Skeletal muscle satellite cell (primary cell): ENCODE data around the gene ALDH8A1.
A peak's percentile ranks its signal among the peaks of the same experiment; 100 is the strongest.

Source experiments
- H3K27me3 ChIP-seq: 2 replicates; pipeline ENCODE4 v1.7.0; 2013; ENCODE audit warnings: low read length; ENCODE audit not compliant: control insufficient read depth, insufficient read depth
- H3K36me3 ChIP-seq: 2 replicates; pipeline ENCODE4 v1.7.0; 2013; ENCODE audit warnings: mild to moderate bottlenecking, control low read depth, low read length; ENCODE audit not compliant: insufficient read depth
- H3K4me1 ChIP-seq: 2 replicates; pipeline ENCODE4 v1.7.0; 2013; ENCODE audit warnings: low read length; ENCODE audit not compliant: control insufficient read depth, insufficient read depth
- H3K4me2 ChIP-seq: 2 replicates; pipeline ENCODE4 v1.7.0; 2013; ENCODE audit warnings: mild to moderate bottlenecking, low read length
- H3K4me3 ChIP-seq: 2 replicates; pipeline ENCODE4 v1.7.0; 2013; ENCODE audit warnings: low read length
- H3K9ac ChIP-seq: 2 replicates; pipeline ENCODE4 v1.7.0; 2013; ENCODE audit warnings: mild to moderate bottlenecking, low read depth, low read length, moderate library complexity
- H3K9me3 ChIP-seq: replicated peaks from 2 replicates; pipeline ENCODE4 v1.7.0; 2013; ENCODE audit warnings: mild to moderate bottlenecking, control low read depth, low read length

Gene ALDH8A1

DNA sequence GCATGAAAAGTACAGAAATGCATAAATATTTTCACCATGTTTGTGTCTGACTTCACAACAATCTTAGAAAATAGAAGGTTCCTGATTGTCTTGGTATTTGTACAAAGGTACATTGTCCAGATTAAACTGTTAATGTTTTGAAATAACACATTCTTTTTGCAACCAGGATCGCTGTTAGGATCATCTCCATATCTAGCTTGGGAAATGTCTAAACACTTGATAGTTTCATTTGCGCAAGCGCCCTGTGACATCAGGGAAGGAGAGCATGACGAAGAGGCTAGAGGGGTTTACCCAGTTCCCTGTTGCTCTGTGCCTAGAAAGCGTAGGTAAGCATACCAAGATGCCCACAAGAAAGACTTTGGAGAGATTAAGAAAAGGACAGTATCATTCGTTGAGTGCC lies 19.4 kb downstream of the ALDH8A1 start:
- peaks cover 3% of the 10 kb centered on the region for H3K4me1 ChIP-seq
- no peaks in the 10 kb centered on the region for H3K36me3 ChIP-seq
- H3K27me3 ChIP-seq: no peaks in the 10 kb centered on the region
- H3K9me3 ChIP-seq: no peaks in the 10 kb centered on the region
- no peak overlapping the region for H3K4me3 ChIP-seq
- H3K4me2 ChIP-seq: no peak overlapping the region
- no peak overlapping the region for H3K9ac ChIP-seq

DNA sequence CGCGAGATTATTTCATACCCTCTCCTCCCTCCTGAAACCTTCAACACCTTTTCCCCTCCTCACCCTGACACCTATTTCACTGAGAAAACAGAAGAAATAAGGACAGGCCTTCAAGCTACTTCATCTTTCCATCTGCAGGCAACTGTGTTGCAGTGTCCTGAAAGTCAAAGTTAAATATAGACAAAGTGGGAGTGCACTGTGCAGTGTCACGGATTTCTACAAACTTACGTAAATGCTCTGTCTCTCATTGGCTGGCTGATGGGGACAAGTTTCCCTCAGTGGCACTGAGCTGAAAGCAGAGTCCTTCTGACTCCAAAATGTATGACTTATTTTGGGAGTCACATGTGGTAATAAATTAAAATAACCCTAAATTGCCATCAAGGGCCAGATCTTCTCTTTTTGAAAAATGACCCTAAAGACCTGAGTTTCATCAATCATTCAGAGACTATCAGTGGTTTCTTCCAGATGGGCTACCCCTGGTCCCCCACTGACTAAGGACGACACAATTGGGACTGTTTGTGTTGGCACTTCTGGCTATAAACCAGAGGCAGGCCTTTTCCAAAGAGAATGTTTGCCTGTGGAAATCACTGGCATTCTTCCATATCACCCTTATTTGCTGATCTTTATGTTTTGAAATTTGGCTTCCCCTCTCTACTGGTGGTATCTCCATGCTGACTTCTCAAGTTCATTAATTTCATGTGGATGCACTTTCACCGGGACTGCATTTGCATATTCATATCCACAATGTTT lies 21.6 kb downstream of the ALDH8A1 start:
- H3K9ac ChIP-seq: no peak overlapping the region
- peaks cover 3% of the 10 kb centered on the region for H3K4me1 ChIP-seq
- H3K4me2 ChIP-seq: no peak overlapping the region
- H3K36me3 ChIP-seq: no peaks in the 10 kb centered on the region
- no peak overlapping the region for H3K4me3 ChIP-seq
- H3K9me3 ChIP-seq: no peaks in the 10 kb centered on the region
- H3K27me3 ChIP-seq: no peaks in the 10 kb centered on the region

DNA sequence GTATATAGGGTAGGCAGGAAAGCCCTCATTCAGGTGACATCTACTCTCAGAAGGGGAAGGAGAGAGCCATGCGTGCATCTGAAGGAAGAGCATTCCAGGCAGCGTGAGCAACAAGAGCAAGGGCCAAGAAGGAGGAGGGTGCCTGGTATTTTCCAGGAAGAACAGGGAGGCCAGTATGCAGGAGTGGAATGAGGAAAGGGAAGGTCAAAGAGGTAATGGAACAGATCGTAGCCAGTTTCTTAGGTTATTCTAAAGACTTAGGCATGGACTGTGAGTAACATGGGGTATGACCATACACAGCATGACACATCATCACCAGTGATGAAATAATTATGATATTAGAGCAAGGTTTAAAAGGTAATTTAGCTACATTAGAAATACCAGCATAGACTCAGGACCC lies 24.1 kb downstream of the ALDH8A1 start:
- no peak overlapping the region for H3K9ac ChIP-seq
- H3K4me1 ChIP-seq: peaks cover 3% of the 10 kb centered on the region
- no peak overlapping the region for H3K4me3 ChIP-seq
- no peaks in the 10 kb centered on the region for H3K9me3 ChIP-seq
- H3K36me3 ChIP-seq: no peaks in the 10 kb centered on the region
- no peaks in the 10 kb centered on the region for H3K27me3 ChIP-seq
- H3K4me2 ChIP-seq: no peak overlapping the region

DNA sequence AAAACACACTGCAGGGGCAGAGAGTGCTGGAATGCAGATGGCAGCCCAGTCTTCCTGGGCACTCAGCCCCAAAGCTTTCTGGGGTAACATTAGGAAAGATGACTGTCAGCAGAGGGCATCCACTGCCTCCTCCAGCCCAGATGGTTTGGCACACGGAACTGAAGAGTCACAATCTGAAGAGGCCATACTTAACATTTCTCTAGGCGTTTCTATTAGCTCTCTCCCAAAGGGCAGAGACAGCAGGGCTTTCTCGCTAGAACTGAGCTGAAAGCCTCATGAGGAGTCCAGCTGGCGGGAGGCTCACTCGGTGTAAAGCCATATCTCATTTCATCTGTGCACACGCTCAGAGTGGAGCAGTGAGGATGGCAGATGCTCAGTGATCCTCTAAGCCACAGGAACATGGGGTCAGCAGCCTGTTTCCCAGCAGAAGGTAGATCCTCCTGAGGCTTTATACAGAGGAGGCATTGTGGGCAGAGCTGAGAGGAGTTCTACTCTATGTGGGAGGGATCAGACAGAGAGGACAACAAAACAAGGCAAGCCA lies 28.1 kb downstream of the ALDH8A1 start:
- Histone ChIP-seq H3K4me2 (no peak overlapping the region), H3K4me1 (peaks cover 3% of the 10 kb centered on the region), H3K9ac (no peak overlapping the region), H3K27me3 (no peaks in the 10 kb centered on the region), H3K9me3 (no peaks in the 10 kb centered on the region), H3K4me3 (no peak overlapping the region), H3K36me3 (no peaks in the 10 kb centered on the region)

DNA sequence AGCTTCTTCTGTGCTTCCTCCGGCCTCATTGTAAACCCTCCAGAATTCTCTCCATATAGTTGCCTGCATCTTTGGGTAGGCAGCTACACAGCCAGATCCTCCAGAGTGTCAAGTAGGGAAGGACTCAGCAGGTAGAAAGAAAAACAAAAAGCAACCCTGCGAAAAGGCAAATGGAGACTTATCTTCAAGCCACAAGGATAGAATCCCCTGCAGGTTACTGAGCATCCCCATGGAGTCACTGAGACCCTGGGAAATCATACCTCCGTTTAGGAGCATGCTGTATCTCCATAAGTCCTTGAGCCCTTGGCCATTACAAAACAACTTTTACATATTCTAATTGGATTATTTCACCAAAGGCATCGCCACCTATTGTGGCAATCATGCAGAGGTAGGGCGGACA lies 28.6 kb downstream of the ALDH8A1 start:
- Histone ChIP-seq H3K36me3 (no peaks in the 10 kb centered on the region), H3K4me3 (no peak overlapping the region), H3K4me2 (no peak overlapping the region), H3K9me3 (no peaks in the 10 kb centered on the region), H3K27me3 (no peaks in the 10 kb centered on the region), H3K9ac (no peak overlapping the region), H3K4me1 (peaks cover 3% of the 10 kb centered on the region)

DNA sequence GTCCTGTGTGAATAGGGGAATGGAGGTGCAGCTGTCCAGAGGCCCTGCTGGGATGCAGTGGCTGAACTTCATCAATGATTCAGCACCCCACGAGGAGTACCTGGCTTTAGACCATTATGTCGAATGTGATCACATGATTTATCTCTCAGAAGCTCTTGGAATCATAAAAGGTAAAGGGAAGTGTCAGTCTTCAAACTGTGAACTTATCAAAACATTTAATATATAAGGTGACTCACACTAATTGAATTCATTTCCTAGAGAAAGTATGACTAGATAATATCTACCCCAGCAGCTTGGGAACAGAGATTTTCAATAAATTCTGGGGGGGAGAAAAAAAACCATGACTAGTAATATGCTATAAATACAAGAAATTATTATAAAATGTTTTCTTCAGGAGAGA lies 29.5 kb downstream of the ALDH8A1 start:
- H3K27me3 ChIP-seq: no peaks in the 10 kb centered on the region
- no peak overlapping the region for H3K4me3 ChIP-seq
- no peaks in the 10 kb centered on the region for H3K4me1 ChIP-seq
- H3K36me3 ChIP-seq: no peaks in the 10 kb centered on the region
- no peaks in the 10 kb centered on the region for H3K9me3 ChIP-seq
- no peak overlapping the region for H3K9ac ChIP-seq
- H3K4me2 ChIP-seq: no peak overlapping the region

DNA sequence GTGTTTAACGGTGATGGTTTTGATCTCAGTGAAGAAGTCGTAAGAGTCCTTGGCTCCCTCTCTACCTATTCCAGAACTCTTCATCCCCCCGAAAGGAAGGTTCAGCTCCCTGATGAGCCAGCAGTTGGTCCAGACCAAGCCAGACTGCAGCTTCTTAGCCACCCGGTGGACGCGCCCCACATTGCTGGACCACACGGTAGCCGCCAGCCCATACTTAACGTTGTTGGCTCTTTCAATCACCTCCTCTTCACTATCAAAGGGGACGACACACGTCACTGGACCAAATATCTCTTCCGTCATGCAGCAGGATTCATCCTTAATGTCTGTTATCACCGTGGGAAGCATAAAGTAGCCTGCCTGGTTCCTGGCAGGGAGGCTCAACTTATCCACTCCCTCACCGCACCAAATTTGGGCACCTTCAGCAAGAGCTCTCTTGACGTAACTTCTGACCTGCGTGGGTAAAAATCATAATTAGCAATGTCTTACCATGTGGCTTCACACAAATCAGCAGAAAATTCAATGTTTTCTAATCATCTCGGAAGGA lies 31.4 kb downstream of the ALDH8A1 start:
- Histone ChIP-seq H3K27me3 (no peaks in the 10 kb centered on the region), H3K4me1 (no peaks in the 10 kb centered on the region), H3K4me2 (no peak overlapping the region), H3K9me3 (no peaks in the 10 kb centered on the region), H3K36me3 (no peaks in the 10 kb centered on the region), H3K4me3 (no peak overlapping the region), H3K9ac (no peak overlapping the region)

DNA sequence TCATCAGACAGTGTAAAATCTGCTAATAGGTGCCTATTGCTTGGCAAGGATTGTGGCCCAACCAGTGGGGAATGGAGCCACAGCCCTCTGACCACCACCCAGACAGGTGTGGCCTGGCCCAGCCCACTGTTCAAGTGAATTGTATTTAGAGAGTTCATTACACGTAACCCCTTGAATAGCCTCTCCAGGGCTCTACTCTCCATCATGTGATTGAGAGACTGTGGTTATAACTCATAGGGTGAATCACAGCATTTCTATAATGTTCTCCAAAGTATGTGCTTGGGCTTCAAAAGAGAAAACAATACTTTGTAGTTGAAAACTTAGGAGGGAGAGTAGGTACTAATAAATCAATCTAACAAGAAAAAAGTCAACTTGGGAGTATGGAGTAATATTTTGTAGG lies 38.4 kb downstream of the ALDH8A1 start:
- Histone ChIP-seq H3K9ac (no peak overlapping the region), H3K4me2 (no peak overlapping the region), H3K4me3 (no peak overlapping the region), H3K27me3 (no peaks in the 10 kb centered on the region), H3K4me1 (peaks cover 44% of the 10 kb centered on the region), H3K36me3 (no peaks in the 10 kb centered on the region), H3K9me3 (no peaks in the 10 kb centered on the region)

DNA sequence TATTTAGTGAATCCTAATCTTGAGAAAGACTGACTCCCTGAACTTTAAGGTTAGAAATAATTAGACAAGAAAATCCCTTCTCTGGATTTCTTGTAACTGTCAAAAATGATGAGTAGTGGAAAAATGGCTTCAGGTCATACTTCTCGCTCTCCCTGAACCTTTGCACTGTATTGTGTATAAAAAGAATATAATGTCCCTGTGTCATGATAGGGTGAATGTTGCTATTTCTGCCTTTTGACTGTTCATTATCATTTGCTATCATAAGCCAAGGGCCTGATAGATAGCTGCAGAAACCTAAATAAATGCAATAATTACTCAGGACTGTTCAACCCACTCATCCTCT lies 39.3 kb downstream of the ALDH8A1 start:
- Histone ChIP-seq H3K36me3 (no peaks in the 10 kb centered on the region), H3K9ac (no peak overlapping the region), H3K9me3 (no peaks in the 10 kb centered on the region), H3K4me3 (no peak overlapping the region), H3K27me3 (no peaks in the 10 kb centered on the region), H3K4me2 (no peak overlapping the region), H3K4me1 (peaks cover 44% of the 10 kb centered on the region)

DNA sequence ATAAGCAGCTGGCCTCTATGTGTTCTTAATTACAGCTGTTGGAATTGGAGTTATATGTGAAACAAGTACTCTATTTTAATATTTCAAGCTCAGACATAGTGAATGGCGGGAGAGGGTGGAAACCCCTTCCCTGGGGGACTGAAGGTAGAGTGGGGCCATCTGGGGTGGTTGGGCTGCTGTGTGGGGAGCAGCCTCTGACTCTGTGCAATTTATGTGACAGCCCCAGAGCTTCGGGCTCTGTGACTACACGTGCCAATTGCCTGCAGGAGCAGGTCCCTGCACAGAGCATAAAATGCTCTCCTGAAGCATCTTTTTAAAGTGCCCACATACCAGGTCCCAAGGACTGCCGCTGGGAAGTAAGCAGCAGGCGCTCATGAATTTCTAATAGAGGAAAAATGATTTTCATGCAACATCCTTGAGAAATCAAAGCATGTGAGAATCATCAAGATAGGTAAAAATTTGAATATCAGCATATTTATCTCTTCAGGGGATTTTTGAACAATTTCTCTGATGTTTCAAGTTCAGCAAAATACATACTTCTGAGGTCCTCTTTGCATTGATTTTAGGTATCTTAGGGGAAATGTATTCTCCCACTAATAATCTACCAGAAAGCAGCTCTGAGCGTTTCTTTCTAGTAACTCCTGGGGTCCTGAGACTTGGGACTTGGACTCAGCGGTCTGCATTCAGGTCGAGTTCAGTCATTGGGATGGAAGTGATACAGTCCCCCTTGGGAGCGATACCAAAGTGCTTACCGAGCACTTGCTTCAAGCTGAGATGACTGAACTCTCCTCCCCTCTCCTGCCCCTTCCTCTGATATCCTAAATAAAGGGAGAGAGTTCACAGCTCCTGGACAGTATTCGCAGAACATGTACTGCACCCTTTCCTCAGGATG lies 40.0 kb downstream of the ALDH8A1 start:
- no peaks in the 10 kb centered on the region for H3K9me3 ChIP-seq
- H3K27me3 ChIP-seq: no peaks in the 10 kb centered on the region
- H3K4me2 ChIP-seq: peak overlapping the region; percentile 75
- peaks cover 44% of the 10 kb centered on the region for H3K4me1 ChIP-seq
- H3K9ac ChIP-seq: peak overlapping the region; percentile 78
- H3K36me3 ChIP-seq: no peaks in the 10 kb centered on the region
- peak overlapping the region; percentile 52 for H3K4me3 ChIP-seq

DNA sequence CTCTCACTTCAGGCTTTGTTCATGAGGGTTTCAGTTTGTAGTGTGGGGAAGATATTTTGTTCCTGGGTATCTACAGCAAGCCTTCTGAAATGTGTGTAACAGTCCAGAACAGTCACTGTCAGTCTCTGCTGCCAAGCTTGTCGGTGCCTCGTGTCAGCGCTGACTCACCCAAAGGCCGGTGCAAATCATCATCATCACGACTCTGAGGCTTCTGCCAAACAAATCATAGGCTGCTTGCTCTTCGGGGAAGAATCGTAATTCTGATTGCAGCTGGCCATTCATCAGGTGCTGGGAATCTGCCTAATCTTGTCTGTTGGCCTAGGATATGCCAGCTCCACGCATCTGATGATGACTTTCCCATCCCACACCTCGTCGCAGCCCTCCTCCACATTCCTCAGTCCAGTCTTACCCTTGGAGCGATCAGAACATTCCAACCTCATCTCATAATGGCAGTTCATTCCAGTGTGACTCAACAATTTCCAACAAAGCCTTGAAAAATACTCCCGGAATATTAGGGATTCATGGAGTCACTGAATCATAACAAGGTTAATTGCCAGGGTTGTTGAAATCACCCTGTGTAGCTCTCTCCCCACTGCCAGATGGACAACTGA lies 40.9 kb downstream of the ALDH8A1 start:
- no peaks in the 10 kb centered on the region for H3K9me3 ChIP-seq
- peak overlapping the region; percentile 78 for H3K9ac ChIP-seq
- H3K4me1 ChIP-seq: peaks cover 44% of the 10 kb centered on the region
- peak overlapping the region; percentile 52 for H3K4me3 ChIP-seq
- H3K36me3 ChIP-seq: no peaks in the 10 kb centered on the region
- H3K27me3 ChIP-seq: no peaks in the 10 kb centered on the region
- H3K4me2 ChIP-seq: peak overlapping the region; percentile 75
